Gastroesophageal sphincter (tissue), 4 donors: ENCODE data around the gene ZBTB20. TPM values are rescaled to one million over a fixed set of nuclear protein-coding genes. Genes with fewer than 3 reads are reported as not detected.

ENCODE experiments used
- ATAC-seq: fragments of 150-250 bp; one replicate; pipeline ENCODE4 v1.9.1; 2016; ENCODE audit warnings: mild to moderate bottlenecking, moderate library complexity
- H3K27ac ChIP-seq, 4 donors: fragments of 200-600 bp; sonication (generic) in 3 of 4; 1 replicate in 3 of 4; 2 replicates in 1 of 4; pipeline ENCODE4 v1.5.1; 2016 to 2019
- H3K27me3 ChIP-seq: fragments of 200-600 bp; sonication (generic); one replicate; pipeline ENCODE4 v1.5.1; 2019
- H3K36me3 ChIP-seq, 2 donors: fragments of 200-600 bp; sonication (generic); one replicate each; pipeline ENCODE4 v1.5.1; 2019; ENCODE audit warnings: control low read depth in 1 of 2
- H3K4me1 ChIP-seq, 3 donors: fragments of 200-600 bp; sonication (generic); 1 replicate in 2 of 3; 2 replicates in 1 of 3; pipeline ENCODE4 v1.5.1; 2016 to 2019; ENCODE audit warnings: control low read depth in 2 of 3
- H3K4me3 ChIP-seq, 2 donors: fragments of 200-600 bp; sonication (generic); one replicate each; pipeline ENCODE4 v1.5.1; 2019; ENCODE audit warnings: mild to moderate bottlenecking in 1 of 2, moderate library complexity in 1 of 2
- H3K9me3 ChIP-seq, 3 donors: fragments of 200-600 bp; sonication (generic); one replicate each; pipeline ENCODE4 v1.5.1; 2017 to 2019; ENCODE audit warnings: control low read depth in 2 of 3
- EP300 ChIP-seq: sonication (generic); formaldehyde crosslinking; IDR thresholded peaks from one replicate; pipeline ENCODE4 v1.6.1; 2017; ENCODE audit warnings: antibody characterized with exemption, mild to moderate bottlenecking
- POLR2A ChIP-seq, 2 donors: fragments of 450-650 bp; IDR thresholded peaks; one replicate each; pipeline ENCODE4 v1.6.1; 2017; ENCODE audit warnings: antibody characterized with exemption in 2 of 2, mild to moderate bottlenecking in 2 of 2, moderate library complexity in 1 of 2
- POLR2AphosphoS5 ChIP-seq: sonication (generic); formaldehyde crosslinking; IDR thresholded peaks from one replicate; pipeline ENCODE4 v1.6.1; 2017; ENCODE audit warnings: antibody characterized with exemption
- WGBS, 2 donors: methylation state at CpG; one replicate each; pipeline ENCODE4 v1.1.5; 2018; ENCODE audit warnings: low coverage in 1 of 2; 5-methylcytosine and 5-hydroxymethylcytosine counted together
- total RNA-seq, 4 donors: library from RNA; depleted of rRNA; stranded (reverse); fragments of >200 nt; gene quantifications; one replicate each; pipeline ENCODE4 v1.1.0, GENCODE V29; 2016
- TF ChIP-seq, protein P1 (sequence below), 4 experiments: fragments of 200-600 bp in 2 of 4; fragments of 450-650 bp in 2 of 4; sonication (generic) in 1 of 4; IDR thresholded peaks; one replicate each; pipeline ENCODE4 v1.5.1; 2017 to 2019; ENCODE audit warnings: antibody characterized with exemption in 4 of 4, mild to moderate bottlenecking in 2 of 4, moderate library complexity in 2 of 4

Gene ZBTB20
- total RNA-seq, 4 donors from 2014 or later, result 53.1 to 113 (median 98.4) TPM

DNA sequence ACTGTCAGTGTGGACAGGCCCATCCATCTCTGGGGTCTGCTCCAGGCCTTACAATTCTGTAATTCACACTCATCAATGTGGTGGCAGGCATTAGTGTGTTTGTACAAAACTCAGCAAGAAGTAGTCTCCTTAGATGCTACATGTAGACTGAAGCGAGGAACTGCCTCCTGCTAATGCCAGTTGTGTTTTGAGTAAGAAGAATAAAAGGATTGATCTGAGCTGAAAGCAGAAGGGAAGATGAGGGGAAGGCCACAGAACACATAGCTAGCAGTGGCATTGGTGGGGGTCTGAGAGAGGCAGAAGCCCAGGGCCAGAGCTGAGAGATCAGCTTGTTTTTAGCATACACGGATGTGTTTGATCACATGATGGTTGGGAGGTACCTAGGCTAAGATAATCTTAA lies 709.2 kb downstream of the ZBTB20 start:
- Histone ChIP-seq H3K36me3 (no peaks in the 10 kb centered on the region), H3K4me3 (no peak overlapping the region), H3K9me3 (no peaks in the 10 kb centered on the region), H3K4me1 (peaks cover 6 to 29% (median 9%) of the 10 kb centered on the region in 3 donors), H3K27ac (no peak overlapping the region), H3K27me3 (no peaks in the 10 kb centered on the region)
- no peak for TF ChIP-seq POLR2AphosphoS5
- no peak for TF ChIP-seq POLR2A (IDR thresholded peaks at IDR 0.05)
- TF ChIP-seq, protein P1, sequence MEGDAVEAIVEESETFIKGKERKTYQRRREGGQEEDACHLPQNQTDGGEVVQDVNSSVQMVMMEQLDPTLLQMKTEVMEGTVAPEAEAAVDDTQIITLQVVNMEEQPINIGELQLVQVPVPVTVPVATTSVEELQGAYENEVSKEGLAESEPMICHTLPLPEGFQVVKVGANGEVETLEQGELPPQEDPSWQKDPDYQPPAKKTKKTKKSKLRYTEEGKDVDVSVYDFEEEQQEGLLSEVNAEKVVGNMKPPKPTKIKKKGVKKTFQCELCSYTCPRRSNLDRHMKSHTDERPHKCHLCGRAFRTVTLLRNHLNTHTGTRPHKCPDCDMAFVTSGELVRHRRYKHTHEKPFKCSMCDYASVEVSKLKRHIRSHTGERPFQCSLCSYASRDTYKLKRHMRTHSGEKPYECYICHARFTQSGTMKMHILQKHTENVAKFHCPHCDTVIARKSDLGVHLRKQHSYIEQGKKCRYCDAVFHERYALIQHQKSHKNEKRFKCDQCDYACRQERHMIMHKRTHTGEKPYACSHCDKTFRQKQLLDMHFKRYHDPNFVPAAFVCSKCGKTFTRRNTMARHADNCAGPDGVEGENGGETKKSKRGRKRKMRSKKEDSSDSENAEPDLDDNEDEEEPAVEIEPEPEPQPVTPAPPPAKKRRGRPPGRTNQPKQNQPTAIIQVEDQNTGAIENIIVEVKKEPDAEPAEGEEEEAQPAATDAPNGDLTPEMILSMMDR (IDR thresholded peaks at IDR 0.05), result no peak
- no peak for TF ChIP-seq EP300
- WGBS, 2 donors, result 84 to 92% methylated on average over 2 of the region's 2 CpGs
- ATAC-seq, result no peak

DNA sequence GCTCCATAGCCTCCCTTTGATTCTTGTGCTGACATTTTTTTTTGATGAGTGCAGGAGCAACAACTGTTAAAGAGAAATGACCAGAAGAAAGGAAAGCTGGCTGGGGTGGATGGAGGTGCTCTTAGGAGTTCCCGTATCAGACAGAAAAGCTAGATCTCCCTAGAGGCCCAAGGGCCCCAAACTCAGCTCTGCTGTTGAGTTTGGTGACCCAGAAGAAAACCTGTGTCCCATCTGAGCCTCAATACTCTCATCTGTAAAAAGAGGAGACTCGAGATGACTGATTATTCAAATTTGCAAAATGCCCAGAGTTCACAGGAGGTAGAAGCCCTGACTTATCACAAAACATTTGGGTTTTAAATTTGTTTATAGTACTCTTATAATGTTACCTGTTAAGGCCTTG lies 710.9 kb downstream of the ZBTB20 start:
- H3K4me3 ChIP-seq, result no peak overlapping the region
- 73 to 100% methylated on average over 1 to 2 of the region's 2 CpGs for WGBS, 2 donors
- no peak for TF ChIP-seq POLR2A (IDR thresholded peaks at IDR 0.05)
- no peak for TF ChIP-seq EP300
- no peak for TF ChIP-seq POLR2AphosphoS5
- TF ChIP-seq, protein P1 (IDR thresholded peaks at IDR 0.05), result no peak
- H3K36me3 ChIP-seq, result no peaks in the 10 kb centered on the region
- H3K27ac ChIP-seq, result no peak overlapping the region
- no peak for ATAC-seq
- peaks cover 0 to 12% (median 0%) of the 10 kb centered on the region in 3 donors for H3K4me1 ChIP-seq
- H3K9me3 ChIP-seq, result no peaks in the 10 kb centered on the region
- no peaks in the 10 kb centered on the region for H3K27me3 ChIP-seq

DNA sequence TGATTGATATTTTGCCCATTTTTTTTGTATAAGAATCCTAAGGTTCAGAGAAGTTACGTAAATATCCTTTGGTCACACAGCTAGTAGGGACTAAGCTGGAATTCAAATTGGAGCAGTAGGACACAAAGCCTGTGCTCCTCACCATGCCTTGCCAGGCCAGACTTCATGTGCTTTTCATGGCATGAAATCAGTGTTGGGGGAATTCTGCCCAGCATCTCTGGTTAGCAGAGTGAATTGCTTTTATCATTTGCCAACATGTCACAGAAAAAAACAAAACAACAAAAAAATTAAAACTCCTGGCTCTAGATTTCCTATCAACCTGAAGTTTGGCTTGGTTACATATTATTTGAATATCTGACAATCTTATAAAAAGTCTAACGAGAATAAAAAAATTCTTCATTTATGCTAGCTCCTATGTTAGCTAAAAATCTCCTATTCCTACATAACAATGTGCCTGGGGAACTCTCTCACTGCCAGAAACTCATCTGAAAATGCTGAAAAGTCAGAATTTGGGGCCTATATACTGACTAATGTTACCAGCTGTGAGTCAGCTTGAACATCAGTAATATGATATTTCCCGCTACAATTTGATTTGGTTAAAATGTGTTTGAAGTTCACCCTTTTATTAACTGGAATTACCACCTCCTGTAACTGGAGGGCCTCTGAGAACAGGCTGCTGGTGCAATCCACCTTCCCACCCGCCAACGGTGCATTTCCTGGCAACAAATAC lies 711.5 kb downstream of the ZBTB20 start:
- Histone ChIP-seq H3K27ac (no peak overlapping the region), H3K9me3 (no peaks in the 10 kb centered on the region), H3K4me3 (no peak overlapping the region), H3K4me1 (peaks cover 0 to 6% (median 0%) of the 10 kb centered on the region in 3 donors), H3K36me3 (no peaks in the 10 kb centered on the region), H3K27me3 (no peaks in the 10 kb centered on the region)
- TF ChIP-seq EP300, result no peak
- no peak for TF ChIP-seq POLR2A (IDR thresholded peaks at IDR 0.05)
- TF ChIP-seq, protein P1 (IDR thresholded peaks at IDR 0.05), result no peak
- no peak for TF ChIP-seq POLR2AphosphoS5
- no peak for ATAC-seq
- 90 to 95% methylated on average over 2 to 5 of the region's 5 CpGs for WGBS, 2 donors

DNA sequence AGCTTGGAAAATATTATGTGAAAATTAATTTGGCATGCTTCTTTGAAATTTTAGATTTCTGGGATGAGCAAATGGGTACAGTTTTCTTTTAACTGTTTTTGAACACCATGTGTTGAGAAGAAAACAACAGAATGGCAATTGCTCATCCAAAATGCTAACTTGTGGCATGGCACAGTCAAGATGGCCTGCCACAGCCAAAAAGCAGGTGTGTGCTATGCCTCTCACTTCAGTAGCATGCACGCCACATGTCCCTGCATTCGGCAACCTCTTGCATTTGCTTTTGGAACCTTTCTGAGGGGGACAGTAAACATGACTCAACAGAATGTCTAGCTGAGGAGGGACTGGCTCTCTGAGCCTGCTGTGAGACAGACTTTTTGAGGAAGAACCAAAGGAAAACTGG lies 714.8 kb downstream of the ZBTB20 start:
- Histone ChIP-seq H3K27me3 (no peaks in the 10 kb centered on the region), H3K4me1 (no peaks in the 10 kb centered on the region), H3K27ac (no peak overlapping the region), H3K4me3 (no peak overlapping the region), H3K36me3 (no peaks in the 10 kb centered on the region), H3K9me3 (no peaks in the 10 kb centered on the region)
- ATAC-seq, result no peak
- 80 to 100% methylated on average over 1 to 2 of the region's 2 CpGs for WGBS, 2 donors
- TF ChIP-seq EP300 (no peak), POLR2AphosphoS5 (no peak), POLR2A (IDR thresholded peaks at IDR 0.05) (no peak)
- TF ChIP-seq, protein P1 (IDR thresholded peaks at IDR 0.05), result no peak

DNA sequence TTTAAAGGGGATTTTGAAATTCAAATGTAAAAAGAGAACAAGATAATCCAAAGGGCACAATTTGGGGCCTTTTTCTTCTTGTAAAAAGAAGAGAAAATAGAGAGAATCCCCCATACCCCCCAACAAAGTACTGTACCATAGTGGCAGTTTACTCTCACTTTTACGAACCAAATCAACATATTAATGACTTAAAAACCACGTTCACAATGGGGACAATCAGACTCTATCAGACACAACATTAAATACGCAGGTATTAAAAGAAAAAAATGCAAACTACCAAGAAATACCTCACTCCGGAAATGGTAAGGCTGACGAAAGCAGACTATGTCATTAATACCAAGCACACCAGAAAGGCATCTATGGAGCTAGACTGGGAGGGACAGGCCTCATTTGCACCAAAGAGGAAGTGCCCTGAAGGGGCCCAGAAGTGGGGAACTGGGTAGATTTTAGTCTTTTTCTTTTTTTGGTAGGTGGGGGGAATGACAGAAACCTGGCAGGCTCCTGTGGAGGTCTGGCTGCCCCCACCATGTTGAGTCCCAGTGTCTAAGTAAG lies 719.0 kb downstream of the ZBTB20 start:
- H3K4me3 ChIP-seq, result no peak overlapping the region
- H3K27me3 ChIP-seq, result no peaks in the 10 kb centered on the region
- H3K9me3 ChIP-seq, result no peaks in the 10 kb centered on the region
- no peaks in the 10 kb centered on the region for H3K36me3 ChIP-seq
- ATAC-seq, result no peak
- H3K4me1 ChIP-seq, result no peaks in the 10 kb centered on the region
- TF ChIP-seq, protein P1 (IDR thresholded peaks at IDR 0.05), result no peak
- no peak for TF ChIP-seq POLR2A (IDR thresholded peaks at IDR 0.05)
- TF ChIP-seq POLR2AphosphoS5, result no peak
- no peak for TF ChIP-seq EP300
- WGBS, 2 donors, result 86 to 92% methylated on average over 5 of the region's 5 CpGs
- no peak overlapping the region for H3K27ac ChIP-seq
